GM21619 (cell line): ENCODE data around the gene ZRANB3.

Experiments used
- ATAC-seq: cut with Tn5 transposase; IDR thresholded peaks from one replicate; pipeline ENCODE4 v1.9.1; 2021; ENCODE audit not compliant: unreplicated experiment

The ZRANB3 gene

GRCh38 chr2:135182190-135182589 is 348.8 kb downstream of the ZRANB3 start:
- no peak for ATAC-seq

DNA sequence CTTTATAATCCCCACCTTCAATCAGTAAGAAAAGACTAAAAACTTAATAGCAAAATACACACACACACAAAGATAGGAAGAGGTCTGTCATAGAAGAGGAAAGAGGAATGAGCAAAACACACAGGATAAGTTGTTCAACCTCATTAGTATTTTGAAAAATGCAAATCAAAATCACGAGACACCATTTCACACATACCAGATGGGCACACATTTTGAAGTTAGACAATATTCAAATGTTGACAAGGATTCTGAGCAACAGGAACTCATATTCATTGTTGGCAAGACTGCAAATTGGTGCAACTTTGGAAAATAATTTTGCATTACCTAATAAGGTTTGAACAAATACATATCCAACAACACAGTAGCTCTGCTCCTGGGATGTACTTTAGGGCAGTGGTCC is 351.3 kb downstream of the ZRANB3 start:
- ATAC-seq: no peak

GRCh38 chr2:135175177-135175576 is 355.8 kb downstream of the ZRANB3 start:
- no peak for ATAC-seq

GRCh38 chr2:135174810-135175093 is 356.3 kb downstream of the ZRANB3 start:
- no peak for ATAC-seq

- ATAC-seq: no peak
Observed at GRCh38 chr2:135174049-135174809, 356.8 kb downstream of the ZRANB3 start.

DNA sequence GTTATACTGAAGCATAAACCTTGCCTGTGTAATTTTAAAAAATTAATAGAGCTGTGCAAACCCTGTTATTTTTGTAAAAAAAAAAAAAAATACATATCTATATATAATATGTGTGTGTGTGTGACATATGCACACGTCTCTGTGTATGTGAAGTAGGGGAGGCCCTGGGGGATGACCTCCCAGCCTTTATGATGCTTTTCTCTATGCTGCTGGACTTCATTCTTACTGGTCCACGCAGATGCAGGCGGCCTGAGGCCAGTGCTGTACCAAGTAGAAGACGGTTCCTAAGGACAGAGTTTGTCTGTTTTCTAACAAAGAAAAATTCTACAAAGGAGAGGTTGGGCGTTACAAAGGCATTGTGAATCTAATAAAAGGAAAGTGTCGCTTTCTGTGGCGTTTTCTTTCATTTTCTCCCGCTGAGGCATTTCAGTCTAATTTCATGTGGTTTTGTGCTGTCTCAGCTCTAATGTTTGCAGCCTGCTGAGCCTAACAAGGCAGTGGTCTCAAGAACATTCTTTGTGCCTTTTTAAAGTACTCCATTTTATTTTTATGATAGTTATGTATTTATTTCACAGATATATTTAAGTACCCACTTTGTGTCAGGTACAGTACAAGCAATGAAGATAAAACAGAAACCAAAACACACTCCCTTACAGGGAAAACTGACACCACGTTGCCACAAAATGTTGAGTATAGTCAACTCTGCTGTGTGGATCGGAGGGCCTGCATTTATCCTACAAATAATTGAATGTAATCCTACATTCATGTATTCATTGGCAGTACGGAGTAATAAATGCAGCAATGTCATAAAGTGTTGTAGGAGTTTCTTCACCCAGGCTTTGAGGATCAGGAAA is 360.9 kb downstream of the ZRANB3 start:
- no peak for ATAC-seq

DNA sequence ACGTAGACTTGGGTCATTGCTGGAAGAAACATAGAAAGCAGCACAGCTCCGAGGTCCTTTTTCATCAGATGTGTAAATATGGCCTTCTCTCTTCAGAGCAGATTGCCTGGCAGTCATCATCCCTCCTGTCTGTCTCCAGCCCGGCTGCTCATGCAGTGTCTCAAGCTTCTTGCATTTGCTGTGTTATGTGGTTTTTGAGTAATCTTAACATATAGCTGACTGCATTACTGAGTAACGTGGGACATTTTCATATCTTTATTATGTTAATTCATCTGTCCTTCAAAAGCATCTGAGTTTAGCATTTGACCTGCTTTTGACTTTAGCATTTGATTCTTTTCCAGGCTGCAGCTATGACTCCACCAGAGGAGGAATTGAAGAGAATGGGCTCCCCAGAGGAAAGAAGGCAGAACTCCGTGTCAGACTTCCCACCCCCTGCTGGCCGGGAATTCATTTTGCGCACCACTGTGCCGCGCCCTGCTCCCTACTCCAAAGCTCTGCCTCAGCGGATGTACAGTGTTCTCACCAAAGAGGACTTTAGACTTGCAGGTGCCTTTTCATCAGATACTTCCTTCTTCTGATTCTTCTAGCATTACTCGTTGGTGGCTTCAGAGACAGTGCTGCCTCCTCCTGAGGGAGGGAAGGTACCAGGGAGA is 362.7 kb downstream of the ZRANB3 start:
- no peak for ATAC-seq

GRCh38 chr2:135167273-135167672 is 363.7 kb downstream of the ZRANB3 start:
- no peak for ATAC-seq

DNA sequence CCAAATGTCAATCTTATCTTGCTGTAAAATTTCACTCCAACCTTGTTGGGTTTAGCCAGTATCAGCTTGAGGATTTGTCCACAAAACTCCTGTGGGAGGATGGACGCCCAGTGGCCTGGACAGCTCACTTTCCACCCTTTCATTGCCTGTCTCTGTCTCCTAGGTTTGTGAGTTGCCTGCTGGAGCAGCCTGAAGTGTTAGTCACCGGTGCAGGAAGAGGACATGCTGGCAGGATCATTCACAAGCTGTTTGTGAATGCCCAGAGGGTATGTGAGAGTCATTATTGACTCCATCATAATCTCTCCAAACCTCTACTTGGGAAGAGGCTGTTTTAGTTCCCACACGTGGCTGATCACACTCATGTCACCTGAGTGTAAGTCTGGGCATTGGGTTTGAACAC is 366.6 kb downstream of the ZRANB3 start:
- no peak for ATAC-seq

GRCh38 chr2:135163901-135164300 is 367.1 kb downstream of the ZRANB3 start:
- no peak for ATAC-seq

- no peak for ATAC-seq
Observed at GRCh38 chr2:135163306-135163705, 367.7 kb downstream of the ZRANB3 start.

GRCh38 chr2:135162786-135163185 is 368.2 kb downstream of the ZRANB3 start:
- no peak for ATAC-seq

- ATAC-seq: no peak
Observed at GRCh38 chr2:135162377-135162776, 368.6 kb downstream of the ZRANB3 start.

GRCh38 chr2:135159191-135159590 is 371.8 kb downstream of the ZRANB3 start:
- ATAC-seq: no peak

DNA sequence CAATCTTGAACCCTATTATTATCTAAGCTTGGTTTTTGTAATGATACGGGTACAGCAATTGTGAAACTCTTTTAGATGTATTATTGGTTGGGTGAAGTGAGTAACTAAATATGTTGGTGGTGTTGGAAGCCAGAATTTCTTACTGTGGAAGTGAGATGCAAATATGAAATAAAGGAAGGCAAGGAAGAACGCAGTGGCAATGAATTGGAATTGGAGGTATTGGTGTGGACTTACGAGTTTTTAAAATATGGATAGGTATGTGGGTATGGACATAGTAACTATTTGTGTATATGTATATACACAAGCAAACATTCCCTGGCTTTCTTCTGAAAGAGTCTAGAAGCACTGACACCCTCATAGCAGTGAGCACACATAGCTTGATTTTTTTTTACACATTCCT is 373.2 kb downstream of the ZRANB3 start:
- no peak for ATAC-seq

DNA sequence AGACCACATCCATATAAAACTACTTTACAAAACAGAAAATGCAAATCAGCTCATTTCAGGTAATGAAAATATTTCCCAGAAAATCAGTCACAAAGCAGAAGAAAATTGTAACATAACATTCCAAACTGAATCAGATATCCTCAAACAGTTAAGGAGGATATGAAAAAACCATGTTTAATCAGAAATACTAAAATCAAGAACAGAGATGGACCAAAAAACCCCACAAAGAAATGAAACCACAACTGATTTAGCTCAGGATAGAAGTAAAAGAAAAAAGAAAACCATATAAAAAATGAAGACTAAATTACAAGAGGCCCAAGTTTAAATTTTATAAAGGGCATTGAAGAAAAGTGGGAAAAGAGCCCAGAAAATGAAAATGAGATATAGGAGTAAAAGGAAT is 376.1 kb downstream of the ZRANB3 start:
- ATAC-seq: no peak

GRCh38 chr2:135152361-135152760 is 378.7 kb downstream of the ZRANB3 start:
- no peak for ATAC-seq

DNA sequence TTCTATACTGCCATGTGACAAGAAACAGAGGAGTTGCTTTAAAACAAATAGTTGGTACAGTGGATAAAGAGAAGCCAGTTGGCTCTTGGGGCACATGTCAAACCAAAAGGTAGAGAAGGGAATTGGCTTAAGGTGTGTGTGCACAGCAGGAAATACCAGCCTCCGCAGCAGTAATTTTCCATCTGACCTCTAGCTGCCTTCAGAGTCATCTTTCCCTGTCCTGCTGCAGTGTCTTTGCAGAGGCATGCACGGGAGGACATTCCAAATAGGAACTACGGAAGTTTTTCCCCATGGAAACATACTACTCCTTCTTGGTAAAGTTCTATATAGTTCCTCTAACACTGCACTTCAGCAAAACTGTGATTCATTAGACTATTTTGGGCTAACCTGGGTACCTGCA is 379.4 kb downstream of the ZRANB3 start:
- no peak for ATAC-seq

DNA sequence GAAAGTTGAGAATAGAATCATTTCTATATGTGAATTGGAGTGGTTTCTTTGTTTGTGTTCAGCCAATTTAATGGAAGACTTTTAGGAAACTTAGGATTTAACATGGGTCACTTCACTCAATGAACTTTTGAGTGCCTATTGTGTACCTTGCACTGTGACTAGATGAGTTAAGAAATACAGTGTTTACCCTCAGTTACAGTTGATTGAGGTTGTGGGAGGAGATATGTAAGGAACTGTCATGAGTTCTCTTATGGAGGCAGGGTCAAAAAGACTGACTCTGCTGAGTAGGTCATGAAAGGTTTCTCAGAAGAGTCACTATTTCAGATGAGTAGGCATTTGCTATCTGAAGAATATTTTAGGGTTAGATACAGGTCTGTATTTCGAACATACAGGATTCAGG is 380.3 kb downstream of the ZRANB3 start:
- ATAC-seq: no peak

GRCh38 chr2:135149251-135149650 is 381.8 kb downstream of the ZRANB3 start:
- no peak for ATAC-seq

GRCh38 chr2:135144343-135144742 is 386.7 kb downstream of the ZRANB3 start:
- no peak for ATAC-seq

DNA sequence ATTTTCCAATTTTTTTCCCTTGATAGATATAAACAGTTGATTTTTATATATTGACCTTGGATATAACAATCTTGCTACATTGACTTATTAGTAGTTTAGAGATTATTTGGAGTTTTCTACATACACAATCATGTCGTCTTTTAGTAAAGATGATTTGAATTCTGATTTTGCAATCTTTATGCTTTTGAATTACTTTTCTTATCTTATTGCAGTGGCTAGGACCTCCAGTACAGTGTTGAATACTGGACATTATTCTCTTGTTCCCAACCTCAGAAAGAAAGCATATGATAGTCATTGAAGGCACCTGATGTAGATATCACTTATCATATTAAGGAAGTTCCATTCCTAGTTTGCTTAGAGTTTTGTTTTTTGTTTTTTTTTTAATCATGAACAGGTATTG is 388.7 kb downstream of the ZRANB3 start:
- no peak for ATAC-seq
